HL-60 (cell line): Measurements from ENCODE around the gene STAC3. TPM values are rescaled to one million over a fixed set of nuclear protein-coding genes. Genes with fewer than 3 reads are reported as not detected.

Experiments
- DNase-seq, 2 experiments: peaks; one replicate each; pipeline ENCODE4 v3.0.0-alpha.2; 2010 to 2020; ENCODE audit warnings: low read depth in 1 of 2, low spot score in 1 of 2
- H3K27ac ChIP-seq: fragments of 250-450 bp; sonication (Bioruptor Pico); replicated peaks from 2 replicates; pipeline ENCODE4 v1.5.1; 2020; ENCODE audit warnings: mild to moderate bottlenecking, moderate library complexity
- H3K27me3 ChIP-seq: fragments of 250-450 bp; sonication (Bioruptor Pico); 2 replicates; pipeline ENCODE4 v1.5.1; 2021; ENCODE audit warnings: mild to moderate bottlenecking, moderate library complexity; ENCODE audit not compliant: insufficient read depth, poor library complexity, severe bottlenecking
- H3K4me3 ChIP-seq: replicated peaks from 2 replicates; pipeline ENCODE4 v1.5.1; 2011; ENCODE audit warnings: mild to moderate bottlenecking, control low read depth, low read length; ENCODE audit not compliant: insufficient read depth
- CTCF ChIP-seq: IDR thresholded peaks from one replicate; pipeline ENCODE4 v1.5.1; 2011; ENCODE audit warnings: low read length, control low read depth, inconsistent platforms; ENCODE audit not compliant: insufficient read depth
- GABPA ChIP-seq: IDR thresholded peaks from 2 replicates; pipeline ENCODE4 v1.6.1; 2012; ENCODE audit warnings: low read depth
- POLR2AphosphoS5 ChIP-seq: IDR thresholded peaks from 2 replicates; pipeline ENCODE4 v1.6.1; 2012; ENCODE audit warnings: low read depth
- REST ChIP-seq: IDR thresholded peaks from 2 replicates; pipeline ENCODE4 v1.6.1; 2012; ENCODE audit warnings: low read depth; ENCODE audit not compliant: insufficient replicate concordance
- SPI1 ChIP-seq: IDR thresholded peaks from 2 replicates; pipeline ENCODE4 v1.6.1; 2012; ENCODE audit warnings: low read depth, mild to moderate bottlenecking, borderline replicate concordance
- microRNA-seq: library from miRNA; unstranded; fragments of <30 nt; microRNA quantifications from one replicate; pipeline ENCODE4, GENCODE V29; 2018

STAC3 gene

GRCh38 chr12:57194253-57194652 lies 56.7 kb downstream of the STAC3 start:
- TF ChIP-seq GABPA: no peak
- TF ChIP-seq SPI1: no peak
- TF ChIP-seq CTCF: no peak
- TF ChIP-seq REST: no peak
- no peak for DNase-seq
- no peak overlapping the region for H3K27ac ChIP-seq
- peaks cover 14% of the 10 kb centered on the region for H3K27me3 ChIP-seq
- no peak overlapping the region for H3K4me3 ChIP-seq

GRCh38 chr12:57193706-57194245 lies 57.2 kb downstream of the STAC3 start:
- TF ChIP-seq REST (no peak), SPI1 (no peak), CTCF (no peak), POLR2AphosphoS5 (no peak), GABPA (no peak)
- H3K27ac ChIP-seq: no peak overlapping the region
- no peak for DNase-seq
- peaks cover 14% of the 10 kb centered on the region for H3K27me3 ChIP-seq
- H3K4me3 ChIP-seq: no peak overlapping the region

Small RNAs within 50 kb of the gene (microRNA-seq; reads per million reads assigned to microRNA genes)
- not detected for gene MIR1228
